ENCODE results near the gene ACTL10.
"Not testable (repeated sequence)": the region's sequence is repeated elsewhere in the genome, so short reads cannot be mapped to it uniquely, and the experiment has no call there.

The ACTL10 gene

DNA sequence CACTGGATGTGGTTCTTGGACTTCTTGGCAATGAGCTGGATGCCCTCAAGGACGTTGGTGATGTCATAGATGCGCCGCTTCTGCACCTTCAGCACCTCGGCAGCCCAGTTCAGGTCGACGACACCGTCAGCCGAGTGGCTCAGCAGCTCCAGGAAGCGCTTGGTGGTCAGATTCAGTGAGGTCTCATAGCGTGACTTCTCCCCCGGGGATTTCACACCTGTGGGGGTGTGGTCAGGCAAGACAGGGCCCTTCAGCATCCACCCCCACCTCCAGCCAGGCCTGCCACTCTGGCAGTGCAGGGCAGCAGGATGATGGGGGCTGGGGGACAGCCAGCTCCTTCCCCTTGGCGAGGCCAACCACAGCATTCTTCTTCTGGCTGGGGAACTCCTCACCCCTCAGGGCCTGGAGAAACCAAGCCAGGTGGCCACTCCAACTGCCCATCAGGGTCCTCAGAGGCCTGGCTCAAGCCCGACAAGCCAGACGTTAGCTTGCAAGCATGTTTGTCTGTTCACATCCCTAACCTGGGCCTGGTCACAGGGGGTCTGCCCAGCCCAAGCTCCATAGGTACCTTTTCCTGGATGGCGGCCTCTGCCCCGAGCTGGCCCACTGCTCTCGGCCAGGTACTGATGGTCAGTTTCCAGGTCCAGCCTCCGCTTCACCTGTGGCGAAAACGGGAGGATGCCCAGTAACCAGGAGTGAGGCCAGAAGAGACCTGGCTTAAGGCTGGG, 13.2 kb downstream of the ACTL10 start:
- DNase-seq, result no peak

DNA sequence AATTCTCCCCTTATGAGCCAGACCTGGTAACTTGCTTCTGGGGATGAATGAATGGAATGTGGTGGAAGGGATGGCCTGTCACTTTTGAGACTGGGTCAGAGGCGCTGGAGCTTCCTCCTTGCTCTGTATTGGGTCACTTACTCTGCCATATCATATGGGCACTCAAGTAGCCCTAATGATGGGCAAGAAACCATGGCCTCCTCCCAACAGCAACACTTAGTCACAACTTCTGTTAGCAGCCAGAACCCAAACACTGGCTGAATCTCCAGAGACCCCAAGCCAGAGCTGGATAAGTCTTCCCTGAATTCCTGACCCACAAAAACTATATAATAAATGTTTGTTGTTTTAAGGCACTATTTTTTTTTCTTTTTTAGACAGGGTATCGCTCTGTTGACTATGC, 13.9 kb downstream of the ACTL10 start:
- DNase-seq, result peak; percentile 41

DNA sequence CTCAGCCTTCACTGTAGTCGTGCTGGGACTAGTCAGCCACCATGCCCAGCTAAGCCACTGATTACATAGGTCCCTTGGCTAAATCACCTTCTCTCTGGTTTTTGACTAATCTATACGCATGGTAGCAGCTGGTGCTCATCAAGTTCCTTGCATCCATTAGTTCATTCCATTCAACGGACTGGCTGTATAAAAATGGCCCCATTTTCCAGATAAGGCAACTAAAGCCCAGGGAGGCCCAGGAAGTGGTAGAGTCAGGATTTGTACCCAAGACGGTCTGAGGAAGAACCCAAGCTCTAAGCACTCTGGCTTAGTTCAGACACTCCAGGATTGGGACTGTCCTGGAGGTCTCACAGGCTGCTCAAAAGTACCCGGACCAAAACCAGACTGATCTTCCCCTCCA, 14.5 kb downstream of the ACTL10 start:
- no peak for DNase-seq

DNA sequence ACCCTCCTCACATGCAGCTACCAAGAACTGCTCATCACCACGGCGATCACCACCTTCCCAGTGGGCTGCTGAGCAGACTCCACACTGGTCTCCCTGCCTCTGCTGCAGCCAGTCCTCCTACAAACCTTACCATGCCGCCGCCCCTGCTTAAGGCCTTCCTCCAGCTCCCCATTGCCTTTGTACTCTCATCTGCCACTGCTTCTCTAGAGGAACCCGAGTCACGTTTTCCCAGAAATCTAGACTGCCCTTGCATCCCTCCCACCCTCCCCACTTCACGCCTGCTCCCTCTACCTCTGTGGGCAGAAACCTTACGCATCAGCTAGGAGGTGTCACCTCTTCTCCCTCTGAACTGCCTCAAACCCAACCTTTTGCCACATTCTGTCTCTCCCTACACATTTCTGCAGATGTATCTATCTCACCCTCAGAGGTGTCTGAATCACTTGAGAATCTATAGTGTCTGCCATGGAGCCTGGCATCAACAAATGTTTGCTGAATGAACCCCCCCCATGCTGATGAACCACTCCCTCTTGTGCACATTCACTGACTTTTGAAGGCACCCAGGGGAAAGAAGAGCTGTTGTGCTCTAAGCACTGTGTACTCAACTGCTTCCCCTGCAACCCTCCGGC, 15.1 kb downstream of the ACTL10 start:
- DNase-seq, result no peak

DNA sequence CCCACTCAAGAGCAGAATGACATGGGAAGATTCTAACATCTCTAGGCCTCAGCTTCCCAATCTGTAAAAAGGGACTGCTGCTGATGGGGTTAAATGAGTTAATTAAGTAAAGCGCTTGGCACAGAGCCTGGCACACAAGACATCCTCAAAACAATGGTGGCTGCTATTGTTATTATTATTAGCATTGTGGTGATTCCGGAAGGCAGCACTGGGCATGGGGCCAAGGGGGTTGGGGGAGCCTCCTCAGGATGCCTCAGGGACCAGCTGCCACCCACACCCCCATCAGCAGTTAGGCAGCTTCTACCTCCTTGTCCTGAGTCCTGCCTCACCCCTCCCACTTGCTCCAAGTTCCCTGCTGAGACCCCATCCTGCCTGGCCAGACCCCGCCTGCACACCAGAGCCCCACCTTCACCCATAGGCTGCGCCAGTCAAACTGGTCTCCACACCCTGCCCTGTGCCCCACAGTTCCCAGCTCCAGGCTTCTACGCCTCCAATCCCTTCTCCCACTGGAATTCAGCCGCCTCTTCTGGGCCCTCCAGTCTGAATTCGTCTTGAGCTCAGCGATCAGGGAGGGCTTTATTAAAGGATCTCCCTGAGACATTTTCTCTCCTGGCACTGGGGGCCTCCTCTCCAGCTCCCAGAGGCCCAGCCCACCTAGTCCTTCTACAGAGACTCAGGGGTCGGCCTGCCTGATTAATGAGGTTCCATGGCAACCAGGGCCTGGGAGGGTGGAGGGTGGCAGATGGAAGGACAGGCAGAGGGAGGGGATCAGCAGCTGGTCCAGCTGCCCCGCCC, 18.0 kb downstream of the ACTL10 start:
- DNase-seq, result no peak

DNA sequence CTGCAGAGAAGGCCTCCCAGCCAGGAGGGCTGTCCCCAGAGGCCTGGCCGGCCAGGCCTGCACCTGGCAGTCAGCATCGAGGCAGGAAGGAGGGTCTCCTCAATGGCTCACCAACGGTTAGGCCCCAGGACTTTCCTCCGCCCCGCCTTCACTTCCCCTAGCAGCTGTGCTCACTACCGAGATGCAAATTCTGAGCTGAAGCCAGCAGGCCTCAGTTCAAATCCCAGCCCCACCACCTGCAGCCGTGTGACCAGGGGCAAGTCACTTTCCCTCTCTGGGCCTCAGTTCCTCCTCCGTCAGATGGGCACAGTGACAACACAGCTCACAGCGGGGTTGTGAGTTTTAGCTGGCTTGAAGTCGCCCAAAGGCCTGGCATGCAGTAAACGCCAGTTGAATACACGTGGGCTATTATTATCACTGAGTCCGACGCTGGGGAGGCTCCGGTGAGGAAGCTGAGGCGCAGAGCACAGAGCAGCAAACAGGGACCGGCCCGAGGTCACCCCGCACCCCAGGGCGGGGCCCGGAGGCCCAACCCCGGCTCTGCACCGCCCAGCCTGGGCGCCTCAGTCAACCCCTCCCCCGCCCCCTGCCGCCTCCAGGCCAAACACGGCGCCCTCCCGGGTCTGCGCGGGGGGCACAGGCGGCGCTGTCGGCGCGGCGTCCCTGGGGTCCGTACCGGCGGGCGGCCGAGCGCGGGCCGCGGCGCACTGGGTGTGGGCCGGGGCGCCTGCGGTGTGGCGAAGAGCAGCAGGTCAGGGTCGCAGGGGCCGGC, 18.8 kb downstream of the ACTL10 start:
- peak; percentile 36 for DNase-seq

DNA sequence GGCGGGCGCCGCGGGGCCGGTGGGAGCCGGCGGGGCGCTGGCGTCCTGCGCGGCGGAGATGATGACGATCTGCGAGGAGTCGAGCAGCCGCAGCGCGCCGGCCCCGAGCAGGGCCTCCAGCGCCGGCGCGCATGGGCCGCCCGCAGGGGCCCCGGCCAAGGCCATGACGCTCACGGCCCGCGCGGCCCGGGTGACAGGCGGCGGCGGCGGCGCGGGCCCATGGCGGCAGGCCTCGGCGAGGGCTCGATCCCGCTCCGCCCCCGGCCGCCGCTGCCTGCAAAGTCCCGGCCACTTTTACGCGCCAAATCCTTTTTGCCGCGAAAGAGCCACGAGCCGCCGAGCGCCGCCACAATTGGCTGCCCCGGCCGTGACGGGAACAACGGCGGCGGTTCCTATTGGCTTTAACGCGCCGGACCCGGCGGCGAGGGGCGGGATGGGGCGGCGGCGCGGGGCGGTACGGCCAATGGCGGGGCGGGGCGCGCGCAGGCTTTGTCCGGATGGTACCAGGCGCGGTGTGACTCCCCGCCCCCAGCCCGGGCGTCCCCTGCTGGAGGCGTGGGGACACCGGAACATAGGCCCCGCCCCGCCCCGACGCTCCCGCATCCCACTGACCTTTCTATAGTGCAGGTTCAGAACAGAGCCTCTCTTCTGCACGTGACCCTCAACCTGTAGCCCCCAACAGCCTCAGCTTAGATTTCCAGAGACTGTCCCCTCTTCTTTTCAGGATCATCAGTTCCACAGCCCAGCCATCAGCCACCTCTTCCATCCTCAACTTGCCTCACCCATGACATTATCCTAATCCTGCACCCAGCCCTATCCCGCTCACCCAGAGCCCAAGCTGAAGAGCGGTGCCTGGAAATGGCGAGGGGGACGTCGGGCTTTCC, 19.6 kb downstream of the ACTL10 start, which contains the start of gene E2F1:
Gene E2F1 (minus strand): TSS at position 286 of the 884 bp plus-strand sequence. CDS start 121 bp downstream, at position 165.
- DNase-seq, result peak; percentile 95

DNA sequence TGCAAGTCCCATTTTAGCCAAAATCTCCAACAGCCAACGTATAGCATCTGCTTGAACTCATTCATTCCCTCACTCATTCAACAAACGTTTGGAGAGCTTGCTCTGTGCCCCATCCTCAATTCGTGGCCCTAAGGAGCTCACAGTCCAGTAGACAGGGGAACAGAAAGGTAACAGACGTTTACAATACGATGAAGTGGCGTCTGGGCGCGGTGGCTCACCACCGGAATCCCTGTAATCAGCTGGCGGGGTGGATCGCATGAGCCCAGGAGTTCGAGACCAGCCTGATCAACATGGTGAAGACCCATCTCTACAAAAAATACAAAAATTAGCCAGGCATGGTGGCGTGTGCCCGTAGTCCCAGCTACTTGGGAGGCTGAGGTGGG, 20.2 kb downstream of the ACTL10 start:
- no peak for DNase-seq

DNA sequence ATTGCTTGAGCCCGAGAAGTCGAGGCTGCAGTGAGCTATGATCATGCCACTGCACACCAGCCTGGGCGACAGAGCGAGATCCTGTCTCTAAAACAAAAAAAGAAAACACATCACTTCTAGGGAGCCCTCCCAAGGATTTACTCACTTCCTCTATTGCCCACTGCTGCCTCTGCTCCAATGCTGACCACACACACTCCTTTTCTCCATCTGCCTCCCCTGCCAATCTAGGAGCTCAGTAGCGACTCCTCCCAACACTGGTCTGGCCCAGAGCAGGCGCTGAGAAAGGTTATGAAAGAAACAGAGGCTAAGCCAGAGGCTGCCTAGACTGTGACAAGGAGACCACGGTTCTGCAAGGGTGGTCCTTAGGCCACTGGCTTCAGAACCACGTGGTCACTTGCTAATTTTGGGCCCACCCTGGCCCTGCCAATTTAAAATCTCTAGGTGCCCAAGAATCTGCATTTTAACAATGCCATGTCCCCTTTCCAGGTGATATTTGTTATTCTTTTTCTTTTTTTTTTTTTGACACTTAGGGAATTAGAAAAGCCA, 20.7 kb downstream of the ACTL10 start:
- no peak for DNase-seq

DNA sequence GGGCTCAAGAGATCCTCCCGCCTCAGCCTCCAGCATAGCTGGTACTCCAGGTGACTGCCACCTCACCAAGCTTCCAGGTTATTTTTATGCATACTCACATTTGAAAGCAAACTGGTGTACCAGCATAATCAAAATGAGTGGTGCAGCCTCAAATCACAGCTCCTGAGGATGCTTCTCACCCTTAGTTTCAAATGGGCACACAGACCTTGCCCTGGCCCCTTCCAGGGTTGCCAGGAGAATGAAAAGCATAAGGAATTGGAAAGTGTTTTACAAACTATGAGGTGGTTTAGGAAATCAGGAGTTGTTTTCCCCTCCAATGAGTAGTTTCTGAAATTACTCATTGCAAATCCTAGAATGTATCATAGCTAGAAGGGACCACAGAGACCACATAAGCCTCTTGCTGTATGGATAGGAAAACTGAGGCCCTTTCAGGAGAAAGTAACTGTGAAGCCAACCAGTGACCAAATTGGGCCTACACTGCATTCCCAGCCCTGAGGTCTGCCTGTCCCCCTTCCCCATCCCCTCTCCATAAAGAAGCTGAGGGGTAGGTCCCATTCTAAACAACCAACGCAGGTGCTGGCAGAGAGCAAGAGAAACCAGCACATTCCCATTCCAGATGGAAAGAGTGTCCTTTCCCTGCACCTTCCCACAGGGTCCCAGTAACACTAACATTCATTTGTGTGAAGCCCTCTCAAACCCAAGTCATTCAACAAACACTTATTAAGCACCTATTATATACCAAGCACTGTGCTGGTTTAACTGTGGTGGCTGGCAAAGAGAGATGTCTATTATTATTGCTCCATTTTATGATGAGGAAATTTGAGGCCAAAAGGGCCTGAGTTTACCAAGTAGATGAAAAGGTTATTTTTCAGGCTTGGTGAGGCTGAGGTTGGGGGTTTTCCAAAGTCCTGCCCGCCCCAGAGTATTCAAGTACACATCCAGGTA, 21.5 kb downstream of the ACTL10 start:
- DNase-seq, result no peak

DNA sequence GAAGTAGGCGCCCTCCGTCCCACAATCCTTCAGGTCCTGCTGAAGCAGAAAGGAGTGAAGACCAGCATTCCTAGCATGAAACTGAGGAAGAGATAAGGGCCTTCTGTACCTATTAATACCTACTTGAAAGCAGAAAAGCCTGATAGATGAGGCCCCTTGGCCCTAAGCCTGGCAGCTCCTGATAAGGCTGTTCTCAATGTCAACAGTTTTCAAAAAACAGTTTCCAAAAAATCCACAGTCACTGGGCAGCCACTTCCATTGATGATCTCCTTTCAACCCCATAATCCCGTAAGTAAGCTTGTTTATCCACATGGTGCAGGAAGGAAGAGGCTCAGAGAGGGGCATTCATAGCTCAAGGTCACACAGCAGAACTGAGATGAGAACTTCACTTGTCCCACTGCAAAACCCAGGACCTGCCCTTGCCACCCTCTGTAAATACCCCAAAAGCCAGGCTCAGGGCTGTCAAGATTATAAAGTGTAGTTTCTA, 22.2 kb downstream of the ACTL10 start:
- no peak for DNase-seq

DNA sequence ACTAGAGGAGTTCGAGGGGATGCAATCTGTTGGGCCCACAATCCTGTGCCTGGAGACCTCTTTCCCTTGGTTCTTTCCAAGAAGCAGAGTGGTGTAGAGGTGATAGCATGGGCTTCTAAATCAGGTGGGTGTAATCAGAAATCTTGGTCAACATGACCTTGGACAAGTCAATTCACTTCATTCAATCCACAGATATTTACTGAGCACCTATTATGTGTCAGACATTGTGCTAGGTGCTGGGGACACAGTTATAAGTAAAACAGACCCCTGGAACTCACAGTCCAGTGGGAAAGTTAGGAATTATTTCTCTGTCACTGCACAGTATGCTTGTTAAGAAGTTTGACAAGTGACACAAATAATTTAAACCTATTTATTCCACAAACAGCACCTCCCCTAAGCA, 22.8 kb downstream of the ACTL10 start:
- DNase-seq, result no peak

DNA sequence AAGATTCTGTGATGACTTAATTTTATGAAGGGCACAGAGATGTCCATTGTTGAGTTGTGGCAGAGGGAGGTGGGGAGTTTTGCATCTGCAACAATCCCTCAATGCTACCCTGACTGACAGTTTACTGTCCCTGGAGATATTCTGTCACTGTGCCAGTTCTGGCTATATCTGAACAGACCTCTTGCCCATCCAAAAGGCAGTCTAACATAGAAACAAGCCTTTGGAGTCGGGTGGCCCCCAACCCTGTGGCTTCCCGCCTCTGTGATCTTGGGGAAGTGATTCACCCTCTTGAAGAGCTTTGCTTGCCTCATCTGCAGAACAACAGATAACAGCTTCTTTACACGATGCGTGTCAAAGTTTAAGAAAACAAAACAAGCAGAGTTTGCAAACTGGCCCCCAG, 23.2 kb downstream of the ACTL10 start:
- DNase-seq, result peak; percentile 55

DNA sequence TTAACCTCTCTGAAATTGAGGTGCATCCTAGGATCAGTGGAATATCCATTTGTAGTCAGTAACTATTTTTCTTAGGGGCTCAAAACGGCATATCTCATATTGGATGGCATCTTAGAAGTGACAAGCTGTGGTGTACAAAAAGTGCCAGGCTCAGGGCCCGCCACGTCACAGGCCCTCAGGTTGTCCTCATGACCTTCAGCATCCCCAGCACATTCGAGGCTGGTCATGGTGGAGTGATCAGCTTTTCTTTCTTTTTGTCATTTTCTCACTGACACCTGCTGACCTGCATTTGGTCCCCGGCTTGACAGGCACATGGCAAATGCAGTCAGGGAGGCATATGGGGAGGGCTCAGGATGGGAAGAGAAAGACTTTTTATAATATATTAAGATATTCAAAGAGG, 26.5 kb downstream of the ACTL10 start:
- no peak for DNase-seq

DNA sequence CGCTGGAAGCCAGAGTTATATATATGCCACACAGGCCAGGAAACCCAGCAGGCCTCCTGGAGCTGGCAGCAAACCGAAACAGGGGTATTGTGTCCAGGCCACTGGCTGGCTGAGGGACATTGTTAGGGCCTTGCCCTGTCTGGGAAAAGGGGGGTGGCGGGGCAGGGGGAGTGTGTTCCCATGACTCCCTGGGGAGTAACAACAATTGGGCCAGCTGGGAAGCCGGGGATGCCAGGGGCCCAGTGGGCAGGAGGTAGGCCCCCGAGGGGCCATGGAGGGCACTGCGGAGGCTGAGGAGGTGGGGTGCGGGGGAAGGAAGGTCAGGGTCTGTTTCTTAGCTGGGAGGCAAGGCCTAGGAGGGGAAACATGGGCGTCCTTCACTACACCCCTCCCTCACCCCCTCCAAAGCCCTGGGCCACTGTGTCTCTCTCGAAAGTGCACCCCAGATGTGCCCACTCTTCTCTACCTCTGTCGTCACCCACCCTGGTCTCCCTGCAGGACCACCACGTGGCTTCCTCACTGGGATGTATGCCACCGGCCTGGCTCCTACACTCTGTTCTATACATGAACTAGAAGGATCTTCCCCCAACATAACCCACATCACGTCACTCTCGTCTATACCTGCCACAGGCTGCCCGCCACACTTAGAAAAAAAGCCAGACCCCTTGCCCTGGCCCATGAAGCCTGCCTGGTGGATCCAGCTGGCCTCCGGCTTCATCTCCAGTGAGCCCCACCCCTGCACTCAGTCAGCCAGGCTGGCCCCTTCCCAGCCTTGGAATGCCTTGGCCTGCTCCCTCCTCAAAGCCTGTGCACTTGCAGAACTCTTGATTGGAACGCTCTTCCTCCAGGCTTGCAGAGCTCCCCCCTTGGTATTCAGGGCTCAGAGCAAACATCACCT, 27.2 kb downstream of the ACTL10 start:
- DNase-seq, result no peak

DNA sequence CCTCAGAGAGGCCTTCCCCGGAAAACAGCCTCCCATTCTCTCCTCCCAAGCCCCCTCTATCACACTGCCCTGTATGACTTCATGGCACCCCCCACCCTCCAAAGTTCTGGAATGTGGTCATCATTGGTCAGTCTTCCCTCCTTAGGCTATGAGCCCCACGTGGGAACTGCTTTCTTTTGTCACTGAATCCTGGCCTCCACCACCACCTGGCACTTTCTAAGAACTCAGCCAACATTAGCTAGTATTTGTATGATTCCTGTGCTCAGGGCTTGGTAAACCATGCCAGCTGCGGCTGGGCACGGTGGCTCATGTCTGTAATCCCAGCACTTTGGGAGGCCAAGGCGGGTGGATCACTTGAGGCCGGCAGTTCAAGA, 27.9 kb downstream of the ACTL10 start:
- DNase-seq, result no peak

DNA sequence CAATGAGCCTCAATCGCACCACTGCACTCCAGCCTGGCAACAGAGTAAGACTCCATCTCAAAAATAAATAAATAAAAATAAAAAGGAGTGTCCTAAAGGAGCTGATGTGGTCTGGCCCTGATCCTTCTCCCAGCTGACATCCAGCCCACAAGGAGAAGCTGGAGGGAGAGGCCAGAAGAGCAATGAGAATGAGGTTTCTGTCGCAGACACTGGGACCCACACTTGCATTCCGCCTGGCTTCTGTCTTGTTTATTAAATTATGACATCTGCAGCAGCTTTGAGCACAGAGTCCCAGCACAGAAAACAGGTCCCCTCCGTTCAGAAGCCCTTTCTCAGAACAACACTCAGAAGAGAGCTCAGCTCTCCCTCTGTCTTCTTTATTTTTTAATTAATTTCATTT, 29.7 kb downstream of the ACTL10 start:
- no peak for DNase-seq

DNA sequence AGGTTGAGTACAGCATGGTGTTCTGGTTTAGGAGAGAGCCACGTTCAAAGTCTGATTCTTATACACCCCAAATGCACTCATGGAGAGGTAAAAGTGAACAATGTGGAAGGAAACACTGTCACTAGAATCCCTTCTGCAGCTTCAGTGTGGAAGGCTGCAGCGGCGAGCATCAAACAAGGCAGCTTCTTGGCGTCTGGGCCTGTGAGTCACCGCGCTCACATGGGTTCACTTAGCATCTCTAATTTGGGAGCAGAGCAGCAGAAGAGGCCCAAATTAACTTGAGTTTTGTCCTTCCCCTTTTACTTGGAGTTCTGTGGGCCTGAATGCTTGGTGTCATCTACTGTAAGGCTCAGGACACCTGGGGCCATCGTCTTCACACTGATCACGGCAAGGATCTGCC, 30.4 kb downstream of the ACTL10 start:
- peak; percentile 79 for DNase-seq

DNA sequence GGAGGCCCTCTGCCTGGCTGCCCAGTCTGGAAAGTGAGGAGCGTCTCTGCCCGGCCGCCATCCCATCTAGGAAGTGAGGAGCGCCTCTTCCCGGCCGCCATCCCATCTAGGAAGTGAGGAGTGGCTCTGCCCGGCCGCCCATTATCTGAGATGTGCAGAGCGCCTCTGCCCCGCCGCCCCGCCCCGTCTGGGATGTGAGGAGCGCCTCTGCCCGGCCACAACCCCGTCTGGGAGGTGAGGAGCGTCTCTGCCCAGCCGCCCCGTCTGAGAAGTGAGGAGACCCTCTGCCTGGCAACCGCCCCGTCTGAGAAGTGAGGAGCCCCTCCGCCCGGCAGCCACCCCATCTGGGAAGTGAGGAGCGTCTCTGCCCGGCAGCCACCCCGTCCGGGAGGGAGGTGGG, 32.2 kb downstream of the ACTL10 start:
- DNase-seq, result not testable (repeated sequence)
